ENCODE measurements around the gene TPGS2. TPM values are rescaled to one million over a fixed set of nuclear protein-coding genes. Genes with fewer than 3 reads are reported as not detected.

TPGS2 gene
- total RNA-seq, 1 donor from 2014 or later = 189 TPM

Other genes starting within 250 kb of the TPGS2 start
- 4.4 and 5.6 TPM in 2 replicates for gene KIAA1328, start 125 bp upstream of the TPGS2 start, total RNA-seq